Endothelial cell of umbilical vein (primary cell): ENCODE data around the gene CKLF. TPM values are rescaled to one million over a fixed set of nuclear protein-coding genes. Genes with fewer than 3 reads are reported as not detected.

ENCODE experiments used
- BruUV-seq: library from RNA; stranded (reverse); fragments of 400-500 nt; replicated peaks from 2 replicates; lab custom pipeline; 2021; lab: Mats Ljungman, UMichigan
- CTCF ChIA-PET: fragments of 300-600, 350-600 bp; sonication (Branson Sonifier 250); formaldehyde crosslinking; loops from one replicate; lab custom pipeline; 2021; ENCODE audit warnings: antibody characterized with exemption, inconsistent platforms; lab: Charles Lee
- POLR2A ChIA-PET: fragments of 300-600, 350-600 bp; sonication (Branson Sonifier 250); formaldehyde crosslinking; loops from one replicate; lab custom pipeline; 2021; ENCODE audit warnings: antibody characterized with exemption, inconsistent platforms; lab: Charles Lee
- DNase-seq: peaks from one replicate; pipeline ENCODE4 v3.0.0-alpha.2; 2011; ENCODE audit warnings: low read depth, low spot score
- FAIRE-seq: peaks from 2 replicates; lab custom pipeline; 2011; peaks lifted over from hg19 to GRCh38; lab: Jason Lieb, UNC
- H2AFZ ChIP-seq: 2 replicates; pipeline ENCODE4 v1.6.0; 2012; ENCODE audit warnings: low read depth, low read length, control low read depth, inconsistent platforms
- H3K27ac ChIP-seq: 2 replicates; pipeline ENCODE4 v1.5.1; 2011; ENCODE audit warnings: low read depth, mild to moderate bottlenecking, control low read depth, low read length, moderate library complexity; ENCODE audit not compliant: insufficient read depth
- H3K27me3 ChIP-seq, 2 experiments: 2 replicates each; pipeline versions ENCODE4 v1.6.0 to v1.6.1; 2011; ENCODE audit warnings: low read length in 2 of 2, mixed read lengths in 1 of 2; ENCODE audit not compliant: control insufficient read depth in 2 of 2, insufficient read depth in 2 of 2
- H3K36me3 ChIP-seq, 2 experiments: 2 replicates in 1 of 2; 3 replicates in 1 of 2; pipeline ENCODE4 v1.5.1; 2011; ENCODE audit warnings: low read length in 2 of 2, mild to moderate bottlenecking in 1 of 2, moderate library complexity in 1 of 2; ENCODE audit not compliant: control insufficient read depth in 2 of 2, insufficient read depth in 2 of 2; ENCODE audit errors: extremely low read depth in 1 of 2
- H3K4me1 ChIP-seq: 3 replicates; pipeline ENCODE4 v1.5.1; 2011; ENCODE audit warnings: mild to moderate bottlenecking, low read length; ENCODE audit not compliant: control insufficient read depth, insufficient read depth; ENCODE audit errors: extremely low read depth
- H3K4me2 ChIP-seq: 2 replicates; pipeline ENCODE4 v1.6.1; 2011; ENCODE audit warnings: low read length, control low read depth, mixed read lengths; ENCODE audit not compliant: insufficient read depth
- H3K4me3 ChIP-seq, 3 experiments: fragments of 200-600 bp in 1 of 3; sonication (generic), shearing (Covaris generic) in 1 of 3; replicated peaks in 1 of 3; 2 replicates each; pipeline ENCODE4 v1.5.1; 2011 to 2016; ENCODE audit warnings: control low read depth in 3 of 3, low read length in 3 of 3, mild to moderate bottlenecking in 2 of 3, inconsistent platforms in 1 of 3, low read depth in 1 of 3, moderate library complexity in 1 of 3; ENCODE audit not compliant: insufficient read depth in 1 of 3
- H3K79me2 ChIP-seq: 2 replicates; pipeline ENCODE4 v1.6.0; 2012; ENCODE audit warnings: low read length, inconsistent platforms; ENCODE audit not compliant: control insufficient read depth, insufficient read depth
- H3K9ac ChIP-seq: replicated peaks from 2 replicates; pipeline ENCODE3; 2011; ENCODE audit warnings: low read length, control low read depth; ENCODE audit not compliant: insufficient read depth; ENCODE audit errors: extremely low read depth
- H3K9me1 ChIP-seq: replicated peaks from 3 replicates; pipeline ENCODE4 v1.6.0; 2011; ENCODE audit warnings: mild to moderate bottlenecking, low read length; ENCODE audit not compliant: control insufficient read depth, insufficient read depth; ENCODE audit errors: extremely low read depth
- H3K9me3 ChIP-seq: replicated peaks from 2 replicates; pipeline ENCODE4 v1.5.1; 2012; ENCODE audit warnings: low read length, inconsistent platforms; ENCODE audit not compliant: control insufficient read depth, insufficient read depth
- H4K20me1 ChIP-seq: replicated peaks from 2 replicates; pipeline ENCODE3; 2011; ENCODE audit warnings: mild to moderate bottlenecking, low read length; ENCODE audit not compliant: control insufficient read depth, insufficient read depth; ENCODE audit errors: extremely low read depth
- GATA2 ChIP-seq: IDR thresholded peaks from 2 replicates; pipeline ENCODE4 v1.7.0; 2011; ENCODE audit warnings: low read depth, mild to moderate bottlenecking, moderate library complexity, mixed read lengths, low read length; ENCODE audit not compliant: insufficient read length, insufficient read depth
- JUN ChIP-seq: IDR thresholded peaks from 2 replicates; pipeline ENCODE4 v1.6.1; 2011; ENCODE audit warnings: borderline replicate concordance, low read depth; ENCODE audit not compliant: insufficient read length, insufficient read depth
- MYC ChIP-seq: IDR thresholded peaks from one replicate; pipeline ENCODE4 v1.6.1; 2011; ENCODE audit warnings: mild to moderate bottlenecking, low read depth, low read length
- POLR2AphosphoS5 ChIP-seq: IDR thresholded peaks from 2 replicates; pipeline ENCODE4 v1.6.1; 2012; ENCODE audit warnings: low read depth, mild to moderate bottlenecking, control low read depth, low read length, moderate library complexity; ENCODE audit not compliant: insufficient read depth
- dilution Hi-C: fragments of 300-500 bp; cut with MboI; formaldehyde crosslinking; loops from one replicate; pipeline ENCODE4 v1.15.0; 2019; ENCODE audit warnings: low sequenced_read_pairs; ENCODE audit not compliant: extremely low pct_ligation_motif_present
- intact Hi-C: fragments of 100-400 bp; cut with micrococcal nuclease; formaldehyde crosslinking; loops from one replicate; pipeline ENCODE4 v1.10.0; 2022
- polyA plus RNA-seq, 4 experiments: library from polyadenylated mRNA; depleted of rRNA in 3 of 4; stranded (reverse) in 3 of 4; unstranded in 1 of 4; fragments of >200 nt; gene quantifications; 2 replicates each; pipeline versions ENCODE4 v1.2.1 to v1.2.3, GENCODE V29; 2011 to 2012; ENCODE audit warnings: missing spikeins in 1 of 4
- total RNA-seq: library from RNA; stranded (reverse); gene quantifications from 2 replicates; pipeline ENCODE4 v1.2.3, GENCODE V29; 2021
- TF ChIP-seq, protein P1 (sequence below), 2 donors: IDR thresholded peaks; 1 replicate in 1 of 2; 2 replicates in 1 of 2; pipeline ENCODE4 v1.5.1; 2011; ENCODE audit warnings: low read length in 2 of 2, mild to moderate bottlenecking in 2 of 2, moderate library complexity in 2 of 2, control low read depth in 1 of 2, inconsistent platforms in 1 of 2, low read depth in 1 of 2; ENCODE audit not compliant: insufficient read depth in 1 of 2; ENCODE audit errors: extremely low read depth in 1 of 2

CKLF gene
- total and polyA plus RNA-seq, 2 donors (not counting 3 experiments of a cell fraction or from before 2014, with no cell fraction given), result 80.0 to 209 TPM

DNA sequence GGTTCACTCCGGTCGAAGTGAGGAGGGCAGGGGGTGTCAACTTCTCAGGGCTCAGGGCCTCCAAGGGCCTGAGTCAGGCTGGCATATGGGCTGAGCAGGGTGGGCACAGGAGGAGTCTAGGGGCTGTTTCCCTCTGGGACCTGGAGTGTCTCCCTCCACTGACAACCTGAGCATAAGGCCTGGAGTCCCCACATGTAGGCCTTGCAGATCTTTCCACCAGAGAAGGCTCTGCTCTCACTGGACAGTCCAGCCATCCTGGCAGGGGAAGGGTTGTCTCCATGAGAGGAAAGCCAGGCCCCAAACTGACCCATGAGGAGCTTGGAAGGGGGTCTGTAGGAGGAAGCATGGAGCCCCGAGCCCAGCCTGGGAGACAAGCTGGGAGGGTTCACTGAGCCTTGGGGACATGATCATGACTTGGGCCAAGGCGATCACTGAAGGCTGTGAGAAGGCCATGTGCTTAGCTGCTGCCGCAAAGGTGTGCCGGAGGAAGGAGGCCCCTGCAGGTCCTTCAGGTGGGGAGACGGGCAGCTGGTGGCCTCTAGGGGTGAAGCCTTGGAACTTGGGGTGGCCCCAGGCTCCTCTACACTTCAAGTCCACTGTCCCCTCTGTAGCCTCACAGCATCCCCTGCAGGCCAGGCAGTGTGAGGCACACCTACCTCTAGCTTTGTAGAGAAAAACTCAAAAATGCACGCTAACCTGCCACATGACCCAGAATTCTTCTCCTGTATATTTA is 36.8 kb downstream of the CKLF start:
- peak; percentile 45 for DNase-seq

DNA sequence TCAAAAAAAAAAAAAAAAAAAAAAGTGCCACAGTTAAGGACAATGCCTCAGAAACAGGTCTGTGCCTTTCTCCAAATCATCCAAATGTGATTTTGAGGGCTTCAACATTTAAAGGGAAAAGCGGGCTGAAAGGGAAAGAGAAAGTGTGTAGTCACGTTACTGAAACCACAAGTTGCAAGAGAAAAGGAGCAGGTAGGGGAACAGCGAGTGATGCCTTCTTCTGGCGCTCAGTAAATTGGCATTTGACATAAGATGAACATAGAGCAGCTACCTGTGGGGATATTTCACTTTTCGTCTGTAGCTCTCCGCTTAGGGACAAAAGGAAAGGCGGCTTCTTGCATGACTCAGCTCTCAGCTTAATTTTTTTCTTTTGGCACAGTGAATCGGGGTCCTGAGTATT is 37.9 kb downstream of the CKLF start:
- no peak overlapping the region for H2AFZ ChIP-seq
- H3K36me3 ChIP-seq, result no peaks in the 10 kb centered on the region
- H4K20me1 ChIP-seq, result no peaks in the 10 kb centered on the region
- FAIRE-seq, result no peak
- H3K9me1 ChIP-seq, result no peaks in the 10 kb centered on the region
- DNase-seq, result no peak
- no peak overlapping the region for H3K4me3 ChIP-seq
- H3K4me1 ChIP-seq, result peaks cover 7% of the 10 kb centered on the region
- no peak overlapping the region for H3K9ac ChIP-seq
- BruUV-seq, result no TSS peak
- no peaks in the 10 kb centered on the region for H3K79me2 ChIP-seq
- no peak overlapping the region for H3K4me2 ChIP-seq
- dilution Hi-C loops (no loop called here), intact Hi-C loops (no loop called here)
- H3K9me3 ChIP-seq, result no peaks in the 10 kb centered on the region
- H3K27me3 ChIP-seq, result peaks cover 0 to 3% of the 10 kb centered on the region in 2 experiments
- TF ChIP-seq GATA2, result no peak
- no peak for TF ChIP-seq POLR2AphosphoS5
- TF ChIP-seq JUN, result no peak
- no peak overlapping the region for H3K27ac ChIP-seq
- ChIA-PET CTCF (interaction anchor here (0.7 to 2.3 kb wide), 7 partner anchors 10 to 183 kb away, joined by 3 to 24 read pairs (median 4); partner anchors contain the start of gene CMTM3), POLR2A (no interaction called here)

More for the DNA sequence above, 36.8 kb downstream of the CKLF start:
- Histone ChIP-seq H3K4me1 (peaks cover 7% of the 10 kb centered on the region), H3K27ac (no peak overlapping the region), H2AFZ (no peak overlapping the region), H3K4me2 (no peak overlapping the region), H3K79me2 (no peaks in the 10 kb centered on the region), H3K9me3 (no peaks in the 10 kb centered on the region), H3K9me1 (no peaks in the 10 kb centered on the region), H3K36me3 (no peaks in the 10 kb centered on the region), H3K27me3 (no peaks in the 10 kb centered on the region), H4K20me1 (no peaks in the 10 kb centered on the region), H3K4me3 (no peak overlapping the region), H3K9ac (no peak overlapping the region)
- dilution Hi-C loops, result no loop called here
- no peak for TF ChIP-seq MYC
- TF ChIP-seq, protein P1, sequence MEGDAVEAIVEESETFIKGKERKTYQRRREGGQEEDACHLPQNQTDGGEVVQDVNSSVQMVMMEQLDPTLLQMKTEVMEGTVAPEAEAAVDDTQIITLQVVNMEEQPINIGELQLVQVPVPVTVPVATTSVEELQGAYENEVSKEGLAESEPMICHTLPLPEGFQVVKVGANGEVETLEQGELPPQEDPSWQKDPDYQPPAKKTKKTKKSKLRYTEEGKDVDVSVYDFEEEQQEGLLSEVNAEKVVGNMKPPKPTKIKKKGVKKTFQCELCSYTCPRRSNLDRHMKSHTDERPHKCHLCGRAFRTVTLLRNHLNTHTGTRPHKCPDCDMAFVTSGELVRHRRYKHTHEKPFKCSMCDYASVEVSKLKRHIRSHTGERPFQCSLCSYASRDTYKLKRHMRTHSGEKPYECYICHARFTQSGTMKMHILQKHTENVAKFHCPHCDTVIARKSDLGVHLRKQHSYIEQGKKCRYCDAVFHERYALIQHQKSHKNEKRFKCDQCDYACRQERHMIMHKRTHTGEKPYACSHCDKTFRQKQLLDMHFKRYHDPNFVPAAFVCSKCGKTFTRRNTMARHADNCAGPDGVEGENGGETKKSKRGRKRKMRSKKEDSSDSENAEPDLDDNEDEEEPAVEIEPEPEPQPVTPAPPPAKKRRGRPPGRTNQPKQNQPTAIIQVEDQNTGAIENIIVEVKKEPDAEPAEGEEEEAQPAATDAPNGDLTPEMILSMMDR (IDR thresholded peaks at IDR 0.05; ENCODE audit: extremely low read depth in 1 of 2, insufficient read depth in 1 of 2, low read depth in 1 of 2, low read length in 2 of 2), result peak; percentile 62 to 76
- intact Hi-C loops, result loop anchor here (1.0 to 5.0 kb wide), 4 partner anchors 36 to 182 kb away; partner anchors contain the start of gene CKLF
- ChIA-PET CTCF (interaction anchor here (0.5 to 2.3 kb wide), 25 partner anchors 8 to 247 kb away, joined by 3 to 24 read pairs (median 4); partner anchors contain the start of genes CMTM2 and CMTM3), POLR2A (no interaction called here)
- FAIRE-seq, result peak; percentile 21
- BruUV-seq, result no TSS peak
